GM12864 (cell line): ENCODE results near the gene ITPK1.

Source experiments
- DNase-seq: peaks from one replicate; pipeline ENCODE4 v3.0.0-alpha.2; 2011; ENCODE audit warnings: low read depth
- H3K4me3 ChIP-seq: 2 replicates; pipeline ENCODE4 v1.5.1; 2011; ENCODE audit warnings: mild to moderate bottlenecking, low read depth, low read length, control low read depth
- CTCF ChIP-seq: IDR thresholded peaks from 2 replicates; pipeline ENCODE4 v1.5.1; 2011; ENCODE audit warnings: low read depth, mild to moderate bottlenecking, moderate library complexity, low read length, control low read depth, inconsistent platforms; ENCODE audit errors: missing control alignments

Gene ITPK1

GRCh38 chr14:93095742-93096510 is 19.8 kb downstream of the ITPK1 start:
- no peak for TF ChIP-seq CTCF
- DNase-seq, result no peak
- H3K4me3 ChIP-seq, result no peak overlapping the region

- DNase-seq, result no peak
- no peak overlapping the region for H3K4me3 ChIP-seq
- TF ChIP-seq CTCF, result no peak
Observed at GRCh38 chr14:93094121-93094918, 21.4 kb downstream of the ITPK1 start.

- no peak overlapping the region for H3K4me3 ChIP-seq
- no peak for TF ChIP-seq CTCF
- DNase-seq, result no peak
Observed at GRCh38 chr14:93092606-93093556, 22.8 kb downstream of the ITPK1 start.

- no peak for DNase-seq
- TF ChIP-seq CTCF, result no peak
- no peak overlapping the region for H3K4me3 ChIP-seq
Observed at GRCh38 chr14:93091666-93092065, 24.1 kb downstream of the ITPK1 start.

GRCh38 chr14:93090826-93091555 is 24.7 kb downstream of the ITPK1 start:
- no peak overlapping the region for H3K4me3 ChIP-seq

More at GRCh38 chr14:93090826-93091555, 24.7 kb downstream of the ITPK1 start:
- DNase-seq, result no peak
- no peak for TF ChIP-seq CTCF
